Measurements from ENCODE around the gene BCDIN3D. TPM values are rescaled to one million over a fixed set of nuclear protein-coding genes. Genes with fewer than 3 reads are reported as not detected.

BCDIN3D gene
- total and polyA plus RNA-seq, 9 donors, result 2.8 to 5.9 (median 4.7) TPM

DNA sequence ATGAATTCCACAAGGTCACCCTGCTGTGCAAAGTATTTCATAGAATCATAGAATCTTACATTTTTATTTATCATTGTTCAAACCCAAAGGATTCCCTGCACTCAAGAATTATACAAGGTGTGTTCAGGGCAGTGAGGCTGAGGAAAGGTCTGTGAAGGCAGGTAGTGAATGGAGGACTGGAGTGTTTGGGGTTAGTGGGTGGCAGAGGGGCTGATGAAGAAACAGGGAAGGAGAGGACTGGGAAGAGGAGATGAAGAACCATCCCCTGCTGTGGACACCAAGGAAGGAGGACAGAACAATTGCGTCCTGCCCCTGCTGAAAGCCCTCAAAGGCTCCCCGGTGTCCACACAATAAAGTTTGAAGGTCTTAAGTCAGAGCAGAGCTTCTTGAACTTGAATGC lies 10.8 kb upstream of the BCDIN3D start:
- TF ChIP-seq, protein P1, sequence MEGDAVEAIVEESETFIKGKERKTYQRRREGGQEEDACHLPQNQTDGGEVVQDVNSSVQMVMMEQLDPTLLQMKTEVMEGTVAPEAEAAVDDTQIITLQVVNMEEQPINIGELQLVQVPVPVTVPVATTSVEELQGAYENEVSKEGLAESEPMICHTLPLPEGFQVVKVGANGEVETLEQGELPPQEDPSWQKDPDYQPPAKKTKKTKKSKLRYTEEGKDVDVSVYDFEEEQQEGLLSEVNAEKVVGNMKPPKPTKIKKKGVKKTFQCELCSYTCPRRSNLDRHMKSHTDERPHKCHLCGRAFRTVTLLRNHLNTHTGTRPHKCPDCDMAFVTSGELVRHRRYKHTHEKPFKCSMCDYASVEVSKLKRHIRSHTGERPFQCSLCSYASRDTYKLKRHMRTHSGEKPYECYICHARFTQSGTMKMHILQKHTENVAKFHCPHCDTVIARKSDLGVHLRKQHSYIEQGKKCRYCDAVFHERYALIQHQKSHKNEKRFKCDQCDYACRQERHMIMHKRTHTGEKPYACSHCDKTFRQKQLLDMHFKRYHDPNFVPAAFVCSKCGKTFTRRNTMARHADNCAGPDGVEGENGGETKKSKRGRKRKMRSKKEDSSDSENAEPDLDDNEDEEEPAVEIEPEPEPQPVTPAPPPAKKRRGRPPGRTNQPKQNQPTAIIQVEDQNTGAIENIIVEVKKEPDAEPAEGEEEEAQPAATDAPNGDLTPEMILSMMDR (IDR thresholded peaks at IDR 0.05), result no peak
- TF ChIP-seq POLR2A (IDR thresholded peaks at IDR 0.05) (no peak), EP300 (IDR thresholded peaks at IDR 0.05) (no peak)
- no peaks in the 10 kb centered on the region for H3K4me1 ChIP-seq (ENCODE audit: insufficient read depth)
- H3K27ac ChIP-seq, result no peak overlapping the region
- no peaks in the 10 kb centered on the region for H3K9me3 ChIP-seq
- DNase-seq, result no peak
- intact Hi-C loops (cut with DNase I), result no loop called here
- WGBS, 3 donors, result 70 to 80% (median 70%) methylated on average over 2 of the region's 2 CpGs
- H3K36me3 ChIP-seq, result no peaks in the 10 kb centered on the region
- H3K27me3 ChIP-seq, result no peaks in the 10 kb centered on the region
- no peak overlapping the region for H3K4me3 ChIP-seq

DNA sequence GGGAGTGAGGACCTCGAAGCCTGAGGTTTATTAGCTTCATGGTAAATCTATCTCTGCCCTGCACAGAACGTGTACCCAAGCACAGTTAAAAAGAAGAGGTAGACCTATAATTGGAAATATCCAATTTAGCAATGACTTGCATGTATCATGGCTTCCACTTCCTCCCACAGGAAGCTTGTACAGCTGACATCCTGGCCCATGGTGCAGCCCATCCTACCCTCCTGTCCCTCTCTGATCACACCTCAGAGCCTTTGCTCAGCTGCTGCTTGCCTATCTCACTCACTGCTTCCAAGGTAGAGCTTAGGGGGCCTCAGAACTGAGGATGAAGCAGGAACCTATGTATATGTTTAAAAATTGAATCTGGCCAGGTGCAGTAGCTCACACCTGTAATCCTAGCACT lies 4.3 kb upstream of the BCDIN3D start:
- no peaks in the 10 kb centered on the region for H3K36me3 ChIP-seq
- WGBS, 3 donors, result 44 to 63% (median 46%) methylated on average over 2 of the region's 2 CpGs
- H3K27me3 ChIP-seq, result no peaks in the 10 kb centered on the region
- H3K27ac ChIP-seq, result no peak overlapping the region
- DNase-seq, result no peak
- peaks cover 2% of the 10 kb centered on the region for H3K4me1 ChIP-seq (ENCODE audit: insufficient read depth)
- intact Hi-C loops (cut with DNase I), result no loop called here
- TF ChIP-seq EP300 (IDR thresholded peaks at IDR 0.05) (no peak), POLR2A (IDR thresholded peaks at IDR 0.05) (no peak)
- TF ChIP-seq, protein P1 (IDR thresholded peaks at IDR 0.05), result no peak
- H3K9me3 ChIP-seq, result no peaks in the 10 kb centered on the region
- H3K4me3 ChIP-seq, result no peak overlapping the region

DNA sequence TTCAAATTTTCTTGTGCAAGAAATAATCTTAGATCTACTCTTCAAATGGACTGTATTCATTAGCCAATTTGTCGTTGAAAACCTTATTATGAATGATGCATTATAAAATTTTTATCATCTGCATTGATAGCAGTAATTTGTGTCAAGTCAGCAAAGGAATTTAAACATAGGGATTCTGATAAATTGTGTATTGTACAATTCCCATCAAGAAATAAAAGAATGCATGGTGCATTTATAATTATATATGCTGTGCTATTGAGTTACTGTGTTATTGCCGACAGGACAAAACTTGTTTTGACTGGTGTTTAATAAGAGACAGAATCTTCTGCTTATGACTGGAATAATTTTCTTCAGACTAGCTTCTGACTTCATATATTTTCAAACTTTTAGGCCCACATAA lies 3.1 kb upstream of the BCDIN3D start:
- no peak overlapping the region for H3K27ac ChIP-seq
- H3K4me1 ChIP-seq (ENCODE audit: insufficient read depth), result peaks cover 6% of the 10 kb centered on the region
- H3K36me3 ChIP-seq, result no peaks in the 10 kb centered on the region
- no peaks in the 10 kb centered on the region for H3K9me3 ChIP-seq
- DNase-seq, result no peak
- no peaks in the 10 kb centered on the region for H3K27me3 ChIP-seq
- intact Hi-C loops (cut with DNase I), result no loop called here
- TF ChIP-seq EP300 (IDR thresholded peaks at IDR 0.05), result no peak
- TF ChIP-seq, protein P1 (IDR thresholded peaks at IDR 0.05), result no peak
- no peak for TF ChIP-seq POLR2A (IDR thresholded peaks at IDR 0.05)
- WGBS, 3 donors, result 69 to 81% (median 81%) methylated on average over 2 of the region's 2 CpGs
- no peak overlapping the region for H3K4me3 ChIP-seq

DNA sequence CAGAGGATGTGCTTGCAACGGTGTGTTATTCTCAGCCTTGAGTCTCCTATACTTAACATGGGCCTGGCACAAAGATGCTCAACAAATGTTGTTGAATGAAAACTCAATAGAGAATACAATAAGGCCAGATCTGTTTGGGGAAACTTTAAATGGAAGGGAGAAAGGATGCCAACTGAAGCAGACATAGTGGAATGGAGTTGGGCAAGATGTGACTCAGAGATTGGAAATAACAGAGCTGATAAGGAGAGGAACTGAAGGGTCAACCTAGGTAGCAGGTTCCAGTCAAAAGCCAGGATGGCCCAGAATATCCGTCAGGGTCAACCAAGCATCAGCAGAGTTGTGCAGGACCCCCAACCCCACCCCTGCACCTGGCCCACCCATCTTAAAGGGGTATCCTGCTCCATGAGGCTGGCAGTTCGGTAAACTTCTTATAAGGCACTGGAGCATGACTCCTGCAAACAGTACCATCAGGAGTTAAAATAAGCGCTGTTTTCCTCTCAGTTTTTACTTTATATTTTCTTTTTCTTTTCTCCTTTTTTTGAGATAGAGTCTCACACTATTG lies 1.1 kb upstream of the BCDIN3D start:
- 89 to 90% (median 90%) methylated on average over 4 of the region's 4 CpGs for WGBS, 3 donors
- TF ChIP-seq EP300 (IDR thresholded peaks at IDR 0.05) (no peak), POLR2A (IDR thresholded peaks at IDR 0.05) (no peak)
- TF ChIP-seq, protein P1 (IDR thresholded peaks at IDR 0.05), result no peak
- Histone ChIP-seq H3K27ac (no peak overlapping the region), H3K4me1 (ENCODE audit: insufficient read depth) (peaks cover 6% of the 10 kb centered on the region), H3K36me3 (no peaks in the 10 kb centered on the region), H3K27me3 (no peaks in the 10 kb centered on the region), H3K9me3 (no peaks in the 10 kb centered on the region), H3K4me3 (no peak overlapping the region)
- intact Hi-C loops (cut with DNase I), result no loop called here
- no peak for DNase-seq
